Measurements from ENCODE around the gene SH2D3A.

- TF ChIP-seq POLR2A (IDR thresholded peaks at IDR 0.05; ENCODE audit: control extremely low read depth in 1 of 2, low read depth in 2 of 2, low read length in 2 of 2) (no peak), YY1 (IDR thresholded peaks at IDR 0.05; ENCODE audit: low read depth, low read length) (no peak), CTCF (IDR thresholded peaks at IDR 0.05; ENCODE audit: control extremely low read depth in 1 of 3, insufficient read depth in 1 of 3, low read depth in 1 of 3, low read length in 3 of 3) (no peak), MAFK (IDR thresholded peaks at IDR 0.05; ENCODE audit: low read depth, low read length) (no peak), POLR2AphosphoS5 (IDR thresholded peaks at IDR 0.05; ENCODE audit: low read depth, low read length) (no peak), EP300 (IDR thresholded peaks at IDR 0.05; ENCODE audit: borderline replicate concordance in 1 of 2, low read depth in 2 of 2, low read length in 2 of 2) (no peak), JUN (IDR thresholded peaks at IDR 0.05; ENCODE audit: low read depth, low read length) (no peak), EZH2 (IDR thresholded peaks at IDR 0.05; ENCODE audit: low read depth, low read length, severe bottlenecking) (no peak), SP1 (IDR thresholded peaks at IDR 0.05; ENCODE audit: low read depth, low read length) (no peak), GABPA (IDR thresholded peaks at IDR 0.05; ENCODE audit: borderline replicate concordance, insufficient read depth, low read length) (no peak), CEBPB (IDR thresholded peaks at IDR 0.05; ENCODE audit: low read depth, low read length) (no peak), ATF3 (IDR thresholded peaks at IDR 0.05; ENCODE audit: insufficient read depth, low read depth, low read length) (no peak)
- TF ChIP-seq, protein P1, sequence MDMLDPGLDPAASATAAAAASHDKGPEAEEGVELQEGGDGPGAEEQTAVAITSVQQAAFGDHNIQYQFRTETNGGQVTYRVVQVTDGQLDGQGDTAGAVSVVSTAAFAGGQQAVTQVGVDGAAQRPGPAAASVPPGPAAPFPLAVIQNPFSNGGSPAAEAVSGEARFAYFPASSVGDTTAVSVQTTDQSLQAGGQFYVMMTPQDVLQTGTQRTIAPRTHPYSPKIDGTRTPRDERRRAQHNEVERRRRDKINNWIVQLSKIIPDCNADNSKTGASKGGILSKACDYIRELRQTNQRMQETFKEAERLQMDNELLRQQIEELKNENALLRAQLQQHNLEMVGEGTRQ (IDR thresholded peaks at IDR 0.05; ENCODE audit: low read length) = no peak
Observed at GRCh38 chr19:6803036-6803404, 35.8 kb upstream of the SH2D3A start.

Data from H1 (cell line).